IMR-90 (cell line): ENCODE data around the gene TIPARP. TPM values are rescaled to one million over a fixed set of nuclear protein-coding genes. Genes with fewer than 3 reads are reported as not detected.

Experiments
- ATAC-seq: fragments of 200-7000 bp; cut with Tn5 transposase; 2 replicates; pipeline ENCODE4 v1.9.1; 2020; ENCODE audit warnings: low read depth, mild to moderate bottlenecking, moderate library complexity
- BruUV-seq: library from RNA; stranded (reverse); fragments of 400-500 nt; replicated peaks from 2 replicates; lab custom pipeline; 2021; lab: Mats Ljungman, UMichigan
- CTCF ChIA-PET: fragments of 300-600 bp; formaldehyde crosslinking; extraction: SDS; loops from one replicate; lab custom pipeline; 2021; ENCODE audit warnings: antibody characterized with exemption; lab: Yijun Ruan, JAX
- POLR2A ChIA-PET: fragments of 300-600 bp; sonication (Branson Sonifier 250); formaldehyde crosslinking; loops from one replicate; lab custom pipeline; 2022; ENCODE audit warnings: antibody characterized with exemption; ENCODE audit not compliant: unreplicated experiment; lab: Charles Lee
- DNase-seq: peaks from one replicate; pipeline ENCODE4 v3.0.0; 2013
- H2AFZ ChIP-seq: replicated peaks from 2 replicates; pipeline ENCODE3; 2013; ENCODE audit warnings: low read length, mild to moderate bottlenecking; ENCODE audit not compliant: poor library complexity
- H2AK5ac ChIP-seq: 2 replicates; pipeline ENCODE4 v1.6.1; 2013; ENCODE audit warnings: low read depth, low read length, inconsistent platforms
- H2AK9ac ChIP-seq: replicated peaks from 2 replicates; pipeline ENCODE3; 2013; ENCODE audit warnings: mild to moderate bottlenecking, low read depth, low read length, moderate library complexity; ENCODE audit not compliant: poor library complexity
- H2BK120ac ChIP-seq: 2 replicates; pipeline ENCODE4 v1.6.1; 2013; ENCODE audit warnings: low read depth, low read length, inconsistent platforms
- H2BK15ac ChIP-seq: 3 replicates; pipeline ENCODE4 v1.6.1; 2013; ENCODE audit warnings: low read depth, low read length, inconsistent platforms
- H2BK20ac ChIP-seq: 2 replicates; pipeline ENCODE4 v1.6.1; 2013; ENCODE audit warnings: low read depth, mild to moderate bottlenecking, inconsistent platforms, low read length, moderate library complexity
- H2BK5ac ChIP-seq: 2 replicates; pipeline ENCODE4 v1.6.1; 2013; ENCODE audit warnings: mild to moderate bottlenecking, low read depth, low read length, inconsistent platforms; ENCODE audit not compliant: poor library complexity, severe bottlenecking
- H3K14ac ChIP-seq: replicated peaks from 2 replicates; pipeline ENCODE4 v1.6.1; 2013; ENCODE audit warnings: low read depth, low read length, inconsistent platforms
- H3K18ac ChIP-seq: 2 replicates; pipeline ENCODE4 v1.6.1; 2013; ENCODE audit warnings: low read depth, low read length, control low read depth
- H3K23ac ChIP-seq: 2 replicates; pipeline ENCODE4 v1.6.1; 2013; ENCODE audit warnings: low read depth, low read length, inconsistent platforms
- H3K27ac ChIP-seq: 2 replicates; pipeline ENCODE4 v1.5.1; 2013; ENCODE audit warnings: mild to moderate bottlenecking, control low read depth, low read length; ENCODE audit not compliant: insufficient read depth
- H3K27me3 ChIP-seq: 2 replicates; pipeline ENCODE4 v1.6.1; 2013; ENCODE audit warnings: low read length; ENCODE audit not compliant: control insufficient read depth, insufficient read depth
- H3K36me3 ChIP-seq: 2 replicates; pipeline ENCODE4 v1.6.1; 2013; ENCODE audit warnings: low read length, mixed read lengths; ENCODE audit not compliant: control insufficient read depth, insufficient read depth
- H3K4ac ChIP-seq: 2 replicates; pipeline ENCODE4 v1.6.1; 2013; ENCODE audit warnings: low read depth, low read length, inconsistent platforms
- H3K4me1 ChIP-seq: 2 replicates; pipeline ENCODE4 v1.6.1; 2013; ENCODE audit warnings: low read length, mixed read lengths; ENCODE audit not compliant: control insufficient read depth, insufficient read depth
- H3K4me2 ChIP-seq: 2 replicates; pipeline ENCODE4 v1.6.1; 2013; ENCODE audit warnings: low read depth, mild to moderate bottlenecking, control low read depth, low read length, moderate library complexity
- H3K4me3 ChIP-seq: 2 replicates; pipeline ENCODE4 v1.5.1; 2013; ENCODE audit warnings: low read depth, mild to moderate bottlenecking, control low read depth, low read length, moderate library complexity; ENCODE audit not compliant: insufficient read depth
- H3K56ac ChIP-seq: 2 replicates; pipeline ENCODE4 v1.6.1; 2013; ENCODE audit warnings: low read length, inconsistent platforms; ENCODE audit not compliant: insufficient read depth; ENCODE audit errors: extremely low read depth
- H3K79me1 ChIP-seq, 2 experiments: 2 replicates each; pipeline ENCODE4 v1.6.1; 2013; ENCODE audit warnings: low read length in 2 of 2, inconsistent platforms in 1 of 2, low read depth in 1 of 2
- H3K9ac ChIP-seq: 2 replicates; pipeline ENCODE4 v1.6.1; 2013; ENCODE audit warnings: low read depth, low read length, control low read depth
- H3K9me1 ChIP-seq: 2 replicates; pipeline ENCODE4 v1.6.1; 2013; ENCODE audit warnings: low read length, inconsistent platforms; ENCODE audit not compliant: insufficient read depth
- H3K9me3 ChIP-seq: 2 replicates; pipeline ENCODE4 v1.6.1; 2013; ENCODE audit warnings: low read length; ENCODE audit not compliant: control insufficient read depth, insufficient read depth
- H4K20me1 ChIP-seq: 2 replicates; pipeline ENCODE4 v1.6.1; 2013; ENCODE audit warnings: low read length, inconsistent platforms; ENCODE audit not compliant: insufficient read depth
- H4K5ac ChIP-seq: 2 replicates; pipeline ENCODE4 v1.6.1; 2013; ENCODE audit warnings: mild to moderate bottlenecking, low read depth, low read length, control low read depth
- H4K8ac ChIP-seq, 2 experiments: 2 replicates each; pipeline ENCODE4 v1.6.1; 2013; ENCODE audit warnings: low read depth in 2 of 2, low read length in 2 of 2, control low read depth in 1 of 2, inconsistent platforms in 1 of 2
- H4K91ac ChIP-seq: 2 replicates; pipeline ENCODE4 v1.6.1; 2013; ENCODE audit warnings: low read depth, low read length, inconsistent platforms; ENCODE audit not compliant: insufficient read depth
- BHLHE40 ChIP-seq: fragments of 150-350 bp; IDR thresholded peaks from 2 replicates; pipeline ENCODE4 v1.6.1; 2016; ENCODE audit warnings: mild to moderate bottlenecking, low read depth, low read length
- CEBPB ChIP-seq: IDR thresholded peaks from 2 replicates; pipeline ENCODE4 v1.6.1; 2012; ENCODE audit warnings: low read depth, low read length, improper control_type of control experiment
- CHD1 ChIP-seq: IDR thresholded peaks from 2 replicates; pipeline ENCODE4 v1.6.1; 2012; ENCODE audit warnings: low read depth, low read length, improper control_type of control experiment
- ELK1 ChIP-seq: fragments of 150-350 bp; IDR thresholded peaks from 2 replicates; pipeline ENCODE4 v1.6.1; 2016; ENCODE audit warnings: low read depth, mild to moderate bottlenecking, low read length, moderate library complexity, borderline replicate concordance
- FOS ChIP-seq: fragments of 150-350 bp; IDR thresholded peaks from 2 replicates; pipeline ENCODE4 v1.6.1; 2016; ENCODE audit warnings: low read depth, low read length
- MAFK ChIP-seq: IDR thresholded peaks from 2 replicates; pipeline ENCODE4 v1.6.1; 2012; ENCODE audit warnings: low read depth, low read length, improper control_type of control experiment
- MAZ ChIP-seq: IDR thresholded peaks from 2 replicates; pipeline ENCODE4 v1.6.1; 2012; ENCODE audit warnings: low read depth, mild to moderate bottlenecking, low read length, improper control_type of control experiment, moderate library complexity, borderline replicate concordance
- MXI1 ChIP-seq: IDR thresholded peaks from 2 replicates; pipeline ENCODE4 v1.6.1; 2012; ENCODE audit warnings: low read depth, mild to moderate bottlenecking, low read length, moderate library complexity, borderline replicate concordance
- NFE2L2 ChIP-seq: fragments of 150-350 bp; IDR thresholded peaks from 2 replicates; pipeline ENCODE4 v1.6.1; 2016; ENCODE audit warnings: low read depth, mild to moderate bottlenecking, low read length
- POLR2A ChIP-seq: IDR thresholded peaks from 2 replicates; pipeline ENCODE4 v1.6.1; 2012; ENCODE audit warnings: mild to moderate bottlenecking, low read depth, low read length
- RAD21 ChIP-seq: IDR thresholded peaks from 2 replicates; pipeline ENCODE4 v1.6.1; 2012; ENCODE audit warnings: low read length, improper control_type of control experiment
- RCOR1 ChIP-seq: IDR thresholded peaks from 2 replicates; pipeline ENCODE4 v1.6.1; 2012; ENCODE audit warnings: mild to moderate bottlenecking, low read length, improper control_type of control experiment; ENCODE audit not compliant: insufficient replicate concordance
- RFX5 ChIP-seq: IDR thresholded peaks from 2 replicates; pipeline ENCODE4 v1.8.0; 2012; ENCODE audit warnings: low read depth, mild to moderate bottlenecking, low read length, moderate library complexity
- SMC3 ChIP-seq: fragments of 150-350 bp; IDR thresholded peaks from 2 replicates; pipeline ENCODE4 v1.6.1; 2016; ENCODE audit warnings: low read depth, mild to moderate bottlenecking, antibody characterized with exemption, low read length, moderate library complexity
- USF2 ChIP-seq: fragments of 150-350 bp; IDR thresholded peaks from 2 replicates; pipeline ENCODE4 v1.6.1; 2017; ENCODE audit warnings: mild to moderate bottlenecking, antibody characterized with exemption, low read length, low read depth
- WGBS, 2 experiments: methylation state at CpG; one replicate each; pipeline versions ENCODE4 v1.1.5 to v1.1.7; 2013; ENCODE audit warnings: missing lambda C conversion rate in 2 of 2; ENCODE audit not compliant: insufficient read length in 1 of 2; ENCODE audit errors: extremely low coverage in 2 of 2; 5-methylcytosine and 5-hydroxymethylcytosine counted together
- dilution Hi-C: fragments of 300-500 bp; cut with HindIII; formaldehyde crosslinking; loops from one replicate; pipeline ENCODE4 v1.14.3; 2018; ENCODE audit warnings: low sequenced_read_pairs; ENCODE audit not compliant: unreplicated experiment
- in situ Hi-C: fragments of 300-500 bp; cut with MboI; formaldehyde crosslinking; loops from 3 replicates; pipeline ENCODE4 v1.14.3; 2019; ENCODE audit warnings: low sequenced_read_pairs, inconsistent platforms, mixed read lengths
- intact Hi-C: fragments of 100-400 bp; cut with micrococcal nuclease; formaldehyde crosslinking; loops from 2 replicates; pipeline ENCODE4 v1.10.0; 2022
- polyA plus RNA-seq, 3 experiments: library from polyadenylated mRNA; depleted of rRNA; stranded (reverse); fragments of >200 nt; gene quantifications; 2 replicates each; pipeline ENCODE4 v1.2.3, GENCODE V29; 2012; ENCODE audit warnings: low replicate concordance in 1 of 3
- total RNA-seq: library from RNA; depleted of rRNA; stranded (reverse); fragments of >200 nt; gene quantifications from 2 replicates; pipeline ENCODE4 v1.2.3, GENCODE V29; 2012
- TF ChIP-seq, protein P1 (sequence below): conservative IDR thresholded peaks from 2 replicates; pipeline ENCODE4 v1.5.1; 2012; ENCODE audit warnings: mild to moderate bottlenecking, low read depth, low read length, improper control_type of control experiment

TIPARP gene
- total and polyA plus RNA-seq, 2 of the 4 experiments (the other 2 are of a cell fraction), result 12.6 to 70.8 TPM

GRCh38 chr3:156744631-156745030 lies 70.2 kb downstream of the TIPARP start:
- no peak overlapping the region for H2BK15ac ChIP-seq
- no TSS peak for BruUV-seq
- no peak for TF ChIP-seq BHLHE40
- TF ChIP-seq USF2, result no peak
- TF ChIP-seq RCOR1, result no peak
- no peak for TF ChIP-seq POLR2A
- TF ChIP-seq, protein P1, sequence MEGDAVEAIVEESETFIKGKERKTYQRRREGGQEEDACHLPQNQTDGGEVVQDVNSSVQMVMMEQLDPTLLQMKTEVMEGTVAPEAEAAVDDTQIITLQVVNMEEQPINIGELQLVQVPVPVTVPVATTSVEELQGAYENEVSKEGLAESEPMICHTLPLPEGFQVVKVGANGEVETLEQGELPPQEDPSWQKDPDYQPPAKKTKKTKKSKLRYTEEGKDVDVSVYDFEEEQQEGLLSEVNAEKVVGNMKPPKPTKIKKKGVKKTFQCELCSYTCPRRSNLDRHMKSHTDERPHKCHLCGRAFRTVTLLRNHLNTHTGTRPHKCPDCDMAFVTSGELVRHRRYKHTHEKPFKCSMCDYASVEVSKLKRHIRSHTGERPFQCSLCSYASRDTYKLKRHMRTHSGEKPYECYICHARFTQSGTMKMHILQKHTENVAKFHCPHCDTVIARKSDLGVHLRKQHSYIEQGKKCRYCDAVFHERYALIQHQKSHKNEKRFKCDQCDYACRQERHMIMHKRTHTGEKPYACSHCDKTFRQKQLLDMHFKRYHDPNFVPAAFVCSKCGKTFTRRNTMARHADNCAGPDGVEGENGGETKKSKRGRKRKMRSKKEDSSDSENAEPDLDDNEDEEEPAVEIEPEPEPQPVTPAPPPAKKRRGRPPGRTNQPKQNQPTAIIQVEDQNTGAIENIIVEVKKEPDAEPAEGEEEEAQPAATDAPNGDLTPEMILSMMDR, result no peak
- TF ChIP-seq CHD1, result no peak
- no peak for TF ChIP-seq MAFK
- no peak for TF ChIP-seq RFX5
- no peak for TF ChIP-seq SMC3
- no peak for TF ChIP-seq ELK1
- no peak for TF ChIP-seq RAD21
- TF ChIP-seq CEBPB, result no peak
- TF ChIP-seq FOS, result no peak
- TF ChIP-seq MXI1, result no peak
- no peak for TF ChIP-seq MAZ
- no peak for TF ChIP-seq NFE2L2
- no peak overlapping the region for H2BK20ac ChIP-seq
- intact Hi-C loops, result no loop called here
- POLR2A ChIA-PET, result no interaction called here
- H3K79me1 ChIP-seq, result no peaks in the 10 kb centered on the region
- H3K56ac ChIP-seq, result no peak overlapping the region
- no peak overlapping the region for H4K91ac ChIP-seq
- no peak overlapping the region for H2BK120ac ChIP-seq
- H3K9me3 ChIP-seq, result no peaks in the 10 kb centered on the region; the same call in 1 of the 2 replicates
- no peaks in the 10 kb centered on the region for H4K20me1 ChIP-seq
- no peak overlapping the region for H3K23ac ChIP-seq
- no peak overlapping the region for H4K5ac ChIP-seq
- H2AK9ac ChIP-seq, result no peak overlapping the region
- in situ Hi-C loops, result no loop called here
- no peak overlapping the region for H3K18ac ChIP-seq
- H2AK5ac ChIP-seq, result no peak overlapping the region
- DNase-seq (no peak), ATAC-seq (no peak)
- H2BK5ac ChIP-seq, result no peak overlapping the region
- 100% methylated on average over 1 of the region's 7 CpGs; no CpG with 5 or more reads in 1 of the 2 experiments for WGBS, 2 experiments
- no peak overlapping the region for H3K27ac ChIP-seq
- dilution Hi-C loops, result no loop called here
- H3K9ac ChIP-seq, result no peak overlapping the region
- H3K36me3 ChIP-seq, result no peaks in the 10 kb centered on the region
- no peak overlapping the region for H3K4me2 ChIP-seq
- H3K4me3 ChIP-seq, result no peak overlapping the region
- H3K4me1 ChIP-seq, result peaks cover 2% of the 10 kb centered on the region; the same call in 1 of the 2 replicates
- no peak overlapping the region for H2AFZ ChIP-seq
- CTCF ChIA-PET, result no interaction called here
- H3K14ac ChIP-seq, result no peak overlapping the region
- H4K8ac ChIP-seq, result no peak overlapping the region
- H3K9me1 ChIP-seq, result no peaks in the 10 kb centered on the region
- H3K4ac ChIP-seq, result no peak overlapping the region
- H3K27me3 ChIP-seq, result no peaks in the 10 kb centered on the region
